GM12892 (cell line): ENCODE measurements around the gene EEF1AKMT3.

Experiments
- POLR2A ChIP-seq: IDR thresholded peaks from 2 replicates; pipeline ENCODE4 v1.6.1; 2011; ENCODE audit warnings: low read depth, low read length, control low read depth
- TAF1 ChIP-seq: IDR thresholded peaks from 2 replicates; pipeline ENCODE4 v1.6.1; 2011; ENCODE audit warnings: low read depth, mild to moderate bottlenecking, control low read depth, low read length, borderline replicate concordance

DNA sequence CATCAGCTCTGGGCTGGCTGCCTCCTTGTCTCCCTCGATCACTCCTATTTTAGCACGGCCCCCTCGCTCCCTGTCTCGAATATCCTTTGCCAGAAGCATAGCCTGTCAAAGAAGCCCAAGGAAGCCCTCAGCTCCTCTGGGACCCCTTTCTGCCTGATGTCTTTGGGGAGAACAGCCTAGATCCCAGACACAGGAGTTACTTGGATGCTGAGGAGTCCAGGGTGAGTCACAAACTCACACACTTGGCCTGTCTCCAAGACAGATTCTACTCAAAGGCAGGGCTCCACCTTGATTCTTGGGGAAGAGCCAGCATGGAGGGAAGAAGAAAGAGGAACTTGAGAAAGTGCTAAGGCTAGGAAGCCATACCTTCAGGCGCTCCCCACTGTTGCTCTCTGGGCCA lies 38.0 kb downstream of the EEF1AKMT3 start:
- no peak for TF ChIP-seq POLR2A
- TF ChIP-seq TAF1: no peak
